ENCODE data around the gene CERS5. TPM values are rescaled to one million over a fixed set of nuclear protein-coding genes. Genes with fewer than 3 reads are reported as not detected.

Gene CERS5
- total and polyA plus RNA-seq, 8 donors, result 38.1 to 76.4 (median 67.5) TPM

DNA sequence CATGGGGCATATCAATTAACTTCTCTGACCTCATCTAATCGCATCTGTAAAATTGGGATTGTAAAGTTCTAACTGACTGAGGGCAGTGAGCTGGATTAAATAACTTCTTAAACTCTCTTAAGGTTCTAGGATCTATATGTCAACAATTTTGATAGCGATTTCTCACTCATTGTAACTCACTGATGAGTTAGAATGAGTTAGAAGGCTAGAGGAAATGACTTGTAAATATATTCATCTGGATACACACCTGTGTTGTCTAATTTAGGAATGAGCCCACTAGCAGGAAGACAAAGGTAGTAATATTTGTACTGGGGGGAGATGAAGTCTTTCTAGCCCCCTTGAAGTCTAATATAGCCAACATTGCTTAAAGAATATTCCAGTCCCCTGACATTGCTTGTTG lies 46.3 kb upstream of the CERS5 start:
- Histone ChIP-seq H3K36me3 (peaks cover 0 to 14% of the 10 kb centered on the region in 2 donors), H3K4me1 (peaks cover 0 to 14% of the 10 kb centered on the region in 2 donors), H3K27me3 (no peaks in the 10 kb centered on the region), H3K27ac (peak overlapping the region in 1 of 2 donors; percentile 65), H3K4me3 (no peak overlapping the region), H3K9me3 (no peaks in the 10 kb centered on the region)
- DNase-seq, result no peak
- ATAC-seq, result no peak
- intact Hi-C loops (cut with DNase I), result no loop called here
- TF ChIP-seq, protein P1, sequence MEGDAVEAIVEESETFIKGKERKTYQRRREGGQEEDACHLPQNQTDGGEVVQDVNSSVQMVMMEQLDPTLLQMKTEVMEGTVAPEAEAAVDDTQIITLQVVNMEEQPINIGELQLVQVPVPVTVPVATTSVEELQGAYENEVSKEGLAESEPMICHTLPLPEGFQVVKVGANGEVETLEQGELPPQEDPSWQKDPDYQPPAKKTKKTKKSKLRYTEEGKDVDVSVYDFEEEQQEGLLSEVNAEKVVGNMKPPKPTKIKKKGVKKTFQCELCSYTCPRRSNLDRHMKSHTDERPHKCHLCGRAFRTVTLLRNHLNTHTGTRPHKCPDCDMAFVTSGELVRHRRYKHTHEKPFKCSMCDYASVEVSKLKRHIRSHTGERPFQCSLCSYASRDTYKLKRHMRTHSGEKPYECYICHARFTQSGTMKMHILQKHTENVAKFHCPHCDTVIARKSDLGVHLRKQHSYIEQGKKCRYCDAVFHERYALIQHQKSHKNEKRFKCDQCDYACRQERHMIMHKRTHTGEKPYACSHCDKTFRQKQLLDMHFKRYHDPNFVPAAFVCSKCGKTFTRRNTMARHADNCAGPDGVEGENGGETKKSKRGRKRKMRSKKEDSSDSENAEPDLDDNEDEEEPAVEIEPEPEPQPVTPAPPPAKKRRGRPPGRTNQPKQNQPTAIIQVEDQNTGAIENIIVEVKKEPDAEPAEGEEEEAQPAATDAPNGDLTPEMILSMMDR (IDR thresholded peaks at IDR 0.05), result no peak

GRCh38 chr12:50212071-50212467 lies 44.9 kb upstream of the CERS5 start:
- Histone ChIP-seq H3K36me3 (peaks cover 0 to 4% of the 10 kb centered on the region in 2 donors), H3K4me1 (peaks cover 0 to 12% of the 10 kb centered on the region in 2 donors), H3K9me3 (no peaks in the 10 kb centered on the region), H3K27ac (peak overlapping the region; percentile 54 to 65), H3K27me3 (no peaks in the 10 kb centered on the region), H3K4me3 (no peak overlapping the region)
- ATAC-seq, result no peak
- TF ChIP-seq, protein P1 (IDR thresholded peaks at IDR 0.05), result no peak
- DNase-seq, result no peak
- intact Hi-C loops (cut with DNase I), result no loop called here

DNA sequence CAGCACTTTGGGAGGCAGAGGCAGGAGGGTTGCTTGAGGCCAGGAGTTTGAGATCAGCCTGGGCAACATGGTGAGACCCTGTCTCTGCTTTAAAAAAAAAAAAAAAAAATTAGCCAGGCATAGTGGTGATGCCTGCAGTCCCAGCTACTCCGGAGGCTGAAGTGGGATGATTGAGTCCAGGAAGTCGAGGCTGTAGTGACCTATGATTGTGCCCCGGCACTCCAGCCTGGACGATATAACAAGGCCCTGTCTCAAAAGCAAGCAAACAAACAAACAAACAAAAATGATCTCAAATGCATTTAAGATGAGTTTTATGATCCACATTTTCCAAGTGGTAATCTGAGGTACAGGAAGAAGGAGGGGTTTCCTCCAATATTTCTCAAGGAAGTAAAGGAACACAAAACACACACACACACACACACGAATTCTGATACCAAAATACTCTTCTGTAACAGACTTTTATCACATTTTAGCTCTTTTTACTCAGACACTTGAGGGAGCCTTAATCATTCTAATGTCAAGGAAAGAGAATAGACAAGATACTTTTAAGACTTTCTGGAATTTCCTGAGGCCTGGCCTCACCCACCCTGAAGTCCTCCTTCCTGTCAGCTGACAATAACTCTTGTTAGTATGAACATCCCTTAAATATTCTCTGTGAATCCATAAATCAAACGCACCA lies 44.4 kb upstream of the CERS5 start:
- no peak for DNase-seq
- H3K36me3 ChIP-seq, result peaks cover 0 to 4% of the 10 kb centered on the region in 2 donors
- no peaks in the 10 kb centered on the region for H3K9me3 ChIP-seq
- ATAC-seq, result no peak
- no peak overlapping the region for H3K4me3 ChIP-seq
- H3K27ac ChIP-seq, result peak overlapping the region; percentile 54 to 65
- H3K27me3 ChIP-seq, result no peaks in the 10 kb centered on the region
- intact Hi-C loops (cut with DNase I), result no loop called here
- peaks cover 0 to 12% of the 10 kb centered on the region in 2 donors for H3K4me1 ChIP-seq
- TF ChIP-seq, protein P1 (IDR thresholded peaks at IDR 0.05), result no peak

DNA sequence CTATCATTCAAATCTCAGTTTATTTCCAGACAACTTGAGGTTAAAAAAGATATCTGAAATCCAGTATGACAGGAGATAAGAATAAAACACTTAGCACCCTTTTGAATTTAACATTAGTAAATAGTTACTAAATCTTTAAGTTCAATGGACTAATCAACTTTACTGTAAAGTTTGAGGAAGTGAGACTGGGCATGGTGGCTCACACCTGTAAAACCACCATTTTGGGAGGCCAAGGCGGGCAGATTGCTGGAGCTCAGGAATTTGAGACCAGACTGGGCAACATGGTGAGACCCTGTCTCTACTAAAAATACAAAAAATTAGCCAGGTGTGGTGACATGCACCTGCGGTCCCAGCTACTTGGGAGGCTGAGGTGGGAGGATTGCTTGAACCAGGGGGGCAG lies 40.3 kb upstream of the CERS5 start:
- Histone ChIP-seq H3K9me3 (no peaks in the 10 kb centered on the region), H3K27ac (no peak overlapping the region), H3K4me3 (no peak overlapping the region), H3K4me1 (peaks cover 0 to 6% of the 10 kb centered on the region in 2 donors), H3K27me3 (no peaks in the 10 kb centered on the region), H3K36me3 (peaks cover 7 to 32% of the 10 kb centered on the region in 2 donors)
- DNase-seq (no peak), ATAC-seq (no peak)
- TF ChIP-seq, protein P1 (IDR thresholded peaks at IDR 0.05), result no peak
- intact Hi-C loops (cut with DNase I), result no loop called here

DNA sequence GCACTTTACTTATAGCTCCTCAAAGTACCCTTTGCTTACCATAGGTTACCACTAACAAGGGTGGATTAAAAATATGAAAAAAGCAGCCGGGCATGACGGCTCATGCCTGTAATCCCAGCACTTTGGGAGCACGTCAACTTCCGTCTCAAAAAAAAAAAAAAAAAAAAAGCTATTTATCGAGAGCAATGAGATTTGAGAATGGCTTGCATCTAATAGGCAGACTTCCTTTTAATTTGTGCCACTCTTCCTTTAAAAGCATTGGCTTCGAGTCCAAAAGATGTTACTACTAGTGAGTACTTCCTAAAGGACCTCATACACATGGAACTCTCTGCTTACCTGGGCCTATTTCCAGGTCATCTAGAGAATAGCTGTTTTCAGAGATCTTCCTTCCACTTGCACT lies 38.5 kb upstream of the CERS5 start:
- intact Hi-C loops (cut with DNase I), result no loop called here
- Histone ChIP-seq H3K4me3 (no peak overlapping the region), H3K9me3 (no peaks in the 10 kb centered on the region), H3K27ac (no peak overlapping the region), H3K27me3 (no peaks in the 10 kb centered on the region), H3K4me1 (no peaks in the 10 kb centered on the region), H3K36me3 (peaks cover 7 to 39% of the 10 kb centered on the region in 2 donors)
- DNase-seq (no peak), ATAC-seq (no peak)
- TF ChIP-seq, protein P1 (IDR thresholded peaks at IDR 0.05), result no peak

All from left lung (tissue), 10 donors.